ENCODE results near the gene NPIPA3. TPM values are rescaled to one million over a fixed set of nuclear protein-coding genes. Genes with fewer than 3 reads are reported as not detected.

The NPIPA3 gene
- total RNA-seq (2022; extraction: Qiagen RNA extraction) = 0.37 to 2.0 TPM (median 1.1 TPM) in 5 replicates

DNA sequence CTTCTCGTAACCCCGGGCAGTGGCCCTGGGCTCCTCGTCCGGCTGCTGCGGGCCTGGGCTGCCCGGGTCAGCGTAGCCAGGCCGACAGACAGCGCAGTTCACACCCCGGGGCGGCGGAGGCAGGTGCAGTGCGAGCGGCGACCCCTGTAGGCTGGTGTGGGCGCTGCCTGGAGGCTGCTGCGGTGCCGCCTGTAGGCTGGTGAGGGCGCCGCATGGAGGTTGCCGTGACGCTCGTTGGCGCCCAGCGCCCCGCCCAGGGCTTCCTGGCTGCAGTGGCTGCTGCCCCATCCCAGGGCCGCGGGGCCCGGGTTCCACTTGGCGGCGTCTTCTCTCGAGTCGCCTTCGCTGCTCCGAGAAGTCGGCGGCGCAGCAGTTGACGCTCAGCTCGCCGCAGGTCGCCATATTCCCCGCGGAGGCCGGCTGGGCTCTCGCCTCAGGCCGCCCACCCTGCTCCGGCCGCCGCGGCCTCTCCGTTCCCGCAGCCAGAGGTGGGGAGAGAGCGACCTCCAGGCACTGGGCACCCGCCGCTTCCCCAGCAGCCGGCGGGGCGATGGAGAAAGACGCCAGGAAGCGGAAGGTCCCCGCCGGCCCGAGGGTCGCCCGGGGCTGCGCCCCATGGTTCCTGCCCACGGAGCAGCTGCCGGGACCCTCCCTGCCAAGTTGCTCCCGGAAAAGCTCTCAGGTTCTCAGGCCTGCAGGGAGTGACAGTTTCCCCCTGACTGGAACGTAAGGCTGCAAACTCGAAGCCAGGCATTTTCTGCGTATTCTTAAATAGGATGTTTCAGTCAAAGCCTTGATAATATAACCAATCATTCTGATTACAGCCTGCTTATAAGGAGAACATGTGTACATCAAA, at the start of gene NPIPA3:
NPIPA3 (plus strand) TSS at position 256 of the 856 bp plus-strand sequence. CDS start 5,533 bp downstream, outside the sequence.

DNA sequence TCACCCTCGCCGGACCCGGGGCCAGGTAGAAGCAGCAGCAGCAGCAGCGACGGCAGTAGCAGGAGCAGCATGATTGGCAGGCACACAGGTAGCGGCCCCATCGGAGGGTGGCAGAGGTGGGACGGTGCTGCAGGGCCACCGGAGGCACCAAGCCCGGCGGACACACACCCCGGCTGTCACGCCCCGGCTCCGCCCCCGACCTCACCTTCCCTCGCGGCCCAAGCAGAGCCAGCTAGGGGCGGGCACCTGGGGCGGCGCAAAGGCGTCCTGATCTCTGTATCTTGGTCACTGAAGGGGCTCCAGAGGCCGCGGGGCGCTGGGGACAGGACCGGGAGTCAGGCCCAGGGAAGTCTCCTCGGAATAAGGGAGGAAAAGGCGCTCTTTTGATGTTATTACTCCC, 9.1 kb upstream of the NPIPA3 start, which contains the start of gene PLA2G10:
PLA2G10 (minus strand) TSS at position 180 of the 400 bp plus-strand sequence; CDS start at position 101, 79 bp downstream.

DNA sequence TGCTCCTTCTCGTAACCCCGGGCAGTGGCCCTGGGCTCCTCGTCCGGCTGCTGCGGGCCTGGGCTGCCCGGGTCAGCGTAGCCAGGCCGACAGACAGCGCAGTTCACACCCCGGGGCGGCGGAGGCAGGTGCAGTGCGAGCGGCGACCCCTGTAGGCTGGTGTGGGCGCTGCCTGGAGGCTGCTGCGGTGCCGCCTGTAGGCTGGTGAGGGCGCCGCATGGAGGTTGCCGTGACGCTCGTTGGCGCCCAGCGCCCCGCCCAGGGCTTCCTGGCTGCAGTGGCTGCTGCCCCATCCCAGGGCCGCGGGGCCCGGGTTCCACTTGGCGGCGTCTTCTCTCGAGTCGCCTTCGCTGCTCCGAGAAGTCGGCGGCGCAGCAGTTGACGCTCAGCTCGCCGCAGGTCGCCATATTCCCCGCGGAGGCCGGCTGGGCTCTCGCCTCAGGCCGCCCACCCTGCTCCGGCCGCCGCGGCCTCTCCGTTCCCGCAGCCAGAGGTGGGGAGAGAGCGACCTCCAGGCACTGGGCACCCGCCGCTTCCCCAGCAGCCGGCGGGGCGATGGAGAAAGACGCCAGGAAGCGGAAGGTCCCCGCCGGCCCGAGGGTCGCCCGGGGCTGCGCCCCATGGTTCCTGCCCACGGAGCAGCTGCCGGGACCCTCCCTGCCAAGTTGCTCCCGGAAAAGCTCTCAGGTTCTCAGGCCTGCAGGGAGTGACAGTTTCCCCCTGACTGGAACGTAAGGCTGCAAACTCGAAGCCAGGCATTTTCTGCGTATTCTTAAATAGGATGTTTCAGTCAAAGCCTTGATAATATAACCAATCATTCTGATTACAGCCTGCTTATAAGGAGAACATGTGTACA, 39.3 kb downstream of the NPIPA3 start, which contains the start of gene NPIPA2:
NPIPA2 (plus strand) TSS at position 261 of the 856 bp plus-strand sequence. CDS start 5,533 bp downstream, outside the sequence.

Other genes starting within 250 kb of the NPIPA3 start
- gene PARN, start 73.2 kb upstream of the NPIPA3 start, total RNA-seq (2022; extraction: Qiagen RNA extraction) = 35.1 to 57.9 TPM (median 36.2 TPM) in 5 replicates
- 117 to 152 TPM (median 124 TPM) in 5 replicates for gene BFAR, start 70.5 kb upstream of the NPIPA3 start, total RNA-seq (2022; extraction: Qiagen RNA extraction)
- gene PLA2G10, start 9.1 kb upstream of the NPIPA3 start, total RNA-seq (2022; extraction: Qiagen RNA extraction) = 0.33 to 0.63 TPM (median 0.48 TPM) in 5 replicates
- gene NPIPA2, start 39.1 kb downstream of the NPIPA3 start, total RNA-seq (2022; extraction: Qiagen RNA extraction) = 0.80 to 1.8 TPM (median 1.1 TPM) in 5 replicates
- gene NOMO1, start 130.3 kb downstream of the NPIPA3 start, total RNA-seq (2022; extraction: Qiagen RNA extraction) = 89.6 to 98.8 TPM (median 91.8 TPM) in 5 replicates
- gene NPIPA1, start 234.0 kb downstream of the NPIPA3 start, total RNA-seq (2022; extraction: Qiagen RNA extraction) = 30.8 to 48.5 TPM (median 43.2 TPM) in 5 replicates